ENCODE results near the gene BTBD16. TPM values are rescaled to one million over a fixed set of nuclear protein-coding genes. Genes with fewer than 3 reads are reported as not detected.

The BTBD16 gene
- total RNA-seq, 4 donors from 2014 or later: not detected

- intact Hi-C loops (cut with DNase I; ENCODE audit: low total_unique reads) (loop anchor here (5.0 kb wide), 1 partner anchor 95 kb away; no protein-coding TSS in a partner anchor), in situ Hi-C loops (cut with MboI; ENCODE audit: low pct_ligation_motif_present in 1 of 4, low pct_unique_long_range_greater_than_20kb in 1 of 4, low sequenced_read_pairs in 3 of 4) (loop anchor here in 2 of 4 donors (10.0 kb wide), 1 partner anchor 92 kb away; no protein-coding TSS in a partner anchor)
- peak; percentile 19 for DNase-seq
- H3K9me3 ChIP-seq: no peaks in the 10 kb centered on the region
- no peaks in the 10 kb centered on the region for H3K27me3 ChIP-seq
- H3K4me3 ChIP-seq: no peak overlapping the region
- H3K36me3 ChIP-seq: no peaks in the 10 kb centered on the region
- H3K4me1 ChIP-seq: peaks cover 0 to 25% (median 20%) of the 10 kb centered on the region in 4 donors
- peak overlapping the region in 3 of 4 donors; percentile 50 to 51 (median 50) for H3K27ac ChIP-seq
- WGBS, 2 donors (ENCODE audit: low coverage in 1 of 2): 26 to 51% methylated on average over 4 to 8 of the region's 8 CpGs
- TF ChIP-seq EP300 (IDR thresholded peaks at IDR 0.05; ENCODE audit: low read depth) (no peak), POLR2A (IDR thresholded peaks at IDR 0.05) (no peak), POLR2AphosphoS5 (IDR thresholded peaks at IDR 0.05) (no peak)
- TF ChIP-seq, protein P1, sequence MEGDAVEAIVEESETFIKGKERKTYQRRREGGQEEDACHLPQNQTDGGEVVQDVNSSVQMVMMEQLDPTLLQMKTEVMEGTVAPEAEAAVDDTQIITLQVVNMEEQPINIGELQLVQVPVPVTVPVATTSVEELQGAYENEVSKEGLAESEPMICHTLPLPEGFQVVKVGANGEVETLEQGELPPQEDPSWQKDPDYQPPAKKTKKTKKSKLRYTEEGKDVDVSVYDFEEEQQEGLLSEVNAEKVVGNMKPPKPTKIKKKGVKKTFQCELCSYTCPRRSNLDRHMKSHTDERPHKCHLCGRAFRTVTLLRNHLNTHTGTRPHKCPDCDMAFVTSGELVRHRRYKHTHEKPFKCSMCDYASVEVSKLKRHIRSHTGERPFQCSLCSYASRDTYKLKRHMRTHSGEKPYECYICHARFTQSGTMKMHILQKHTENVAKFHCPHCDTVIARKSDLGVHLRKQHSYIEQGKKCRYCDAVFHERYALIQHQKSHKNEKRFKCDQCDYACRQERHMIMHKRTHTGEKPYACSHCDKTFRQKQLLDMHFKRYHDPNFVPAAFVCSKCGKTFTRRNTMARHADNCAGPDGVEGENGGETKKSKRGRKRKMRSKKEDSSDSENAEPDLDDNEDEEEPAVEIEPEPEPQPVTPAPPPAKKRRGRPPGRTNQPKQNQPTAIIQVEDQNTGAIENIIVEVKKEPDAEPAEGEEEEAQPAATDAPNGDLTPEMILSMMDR (IDR thresholded peaks at IDR 0.05): peak; percentile 62 to 78 (median 64)
Observed at GRCh38 chr10:122342293-122343134, 71.4 kb downstream of the BTBD16 start.

DNA sequence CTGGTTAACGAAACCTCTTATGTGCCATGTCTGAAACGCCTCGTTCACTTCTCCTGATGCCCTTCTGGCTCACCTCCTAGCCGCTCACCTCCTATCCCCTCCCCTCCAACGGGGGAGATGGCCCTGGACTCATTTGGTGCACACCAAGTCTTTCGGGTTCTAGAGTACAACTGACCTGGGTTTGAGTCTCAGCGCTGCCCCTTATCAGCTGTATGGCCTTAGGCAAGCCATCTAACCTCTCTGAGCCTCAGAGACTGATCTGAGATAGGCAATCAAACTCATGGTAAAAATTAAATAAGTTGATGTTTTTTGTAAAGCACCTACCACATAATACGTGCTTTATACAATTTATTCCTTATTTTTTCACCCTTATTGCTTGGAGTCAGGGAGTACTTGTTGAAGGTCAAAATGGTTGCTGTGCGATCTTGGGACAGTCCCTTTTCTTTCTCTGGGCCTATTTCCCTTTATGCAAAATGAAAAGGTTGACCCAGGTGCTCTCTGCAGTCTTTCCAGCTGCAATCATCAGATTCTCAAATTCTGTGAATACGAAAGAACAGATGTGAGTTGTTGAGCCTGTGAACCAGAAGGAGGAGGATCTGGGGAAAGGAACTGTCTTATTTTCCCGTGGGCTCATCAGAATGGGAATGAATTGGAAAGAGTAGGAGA lies 72.2 kb downstream of the BTBD16 start:
- Histone ChIP-seq H3K36me3 (no peaks in the 10 kb centered on the region), H3K27me3 (no peaks in the 10 kb centered on the region), H3K4me3 (no peak overlapping the region), H3K4me1 (peaks cover 0 to 22% (median 19%) of the 10 kb centered on the region in 4 donors), H3K9me3 (no peaks in the 10 kb centered on the region), H3K27ac (no peak overlapping the region)
- WGBS, 2 donors (ENCODE audit: low coverage in 1 of 2): 78 to 81% methylated on average over 4 to 11 of the region's 11 CpGs
- TF ChIP-seq POLR2AphosphoS5 (IDR thresholded peaks at IDR 0.05): no peak
- TF ChIP-seq POLR2A (IDR thresholded peaks at IDR 0.05): no peak
- TF ChIP-seq, protein P1 (IDR thresholded peaks at IDR 0.05): no peak
- TF ChIP-seq EP300 (IDR thresholded peaks at IDR 0.05; ENCODE audit: low read depth): no peak
- in situ Hi-C loops (cut with MboI; ENCODE audit: low pct_ligation_motif_present in 1 of 4, low pct_unique_long_range_greater_than_20kb in 1 of 4, low sequenced_read_pairs in 3 of 4): loop anchor here in 2 of 4 donors (10.0 kb wide), 1 partner anchor 92 kb away; no protein-coding TSS in a partner anchor
- intact Hi-C loops (cut with DNase I; ENCODE audit: low total_unique reads): loop anchor here (5.0 kb wide), 1 partner anchor 94 kb away; no protein-coding TSS in a partner anchor
- DNase-seq: no peak

- TF ChIP-seq POLR2A (IDR thresholded peaks at IDR 0.05): no peak
- no peak for TF ChIP-seq EP300 (IDR thresholded peaks at IDR 0.05; ENCODE audit: low read depth)
- TF ChIP-seq POLR2AphosphoS5 (IDR thresholded peaks at IDR 0.05): no peak
- TF ChIP-seq, protein P1 (IDR thresholded peaks at IDR 0.05): no peak
- DNase-seq: no peak
- in situ Hi-C loops (cut with MboI; ENCODE audit: low pct_ligation_motif_present in 1 of 4, low pct_unique_long_range_greater_than_20kb in 1 of 4, low sequenced_read_pairs in 3 of 4) (loop anchor here in 2 of 4 donors (10.0 kb wide), 1 partner anchor 91 kb away; no protein-coding TSS in a partner anchor), intact Hi-C loops (cut with DNase I; ENCODE audit: low total_unique reads) (loop anchor here (5.0 kb wide), 1 partner anchor 93 kb away; no protein-coding TSS in a partner anchor)
- peaks cover 0 to 16% (median 12%) of the 10 kb centered on the region in 4 donors for H3K4me1 ChIP-seq
- no peaks in the 10 kb centered on the region for H3K27me3 ChIP-seq
- no peak overlapping the region for H3K27ac ChIP-seq
- WGBS, 2 donors (ENCODE audit: low coverage in 1 of 2): 88 to 100% methylated on average over 1 to 8 of the region's 8 CpGs
- H3K9me3 ChIP-seq: no peaks in the 10 kb centered on the region
- no peaks in the 10 kb centered on the region for H3K36me3 ChIP-seq
- no peak overlapping the region for H3K4me3 ChIP-seq
Observed at GRCh38 chr10:122343936-122344335, 72.8 kb downstream of the BTBD16 start.

All from transverse colon (tissue), 4 donors.